HG02571 (cell line): ENCODE results near the gene CD69.

Experiments
- ATAC-seq: cut with Tn5 transposase; IDR thresholded peaks from one replicate; pipeline ENCODE4 v1.9.1; 2021; ENCODE audit warnings: mild to moderate bottlenecking, moderate library complexity; ENCODE audit not compliant: unreplicated experiment

Gene CD69

GRCh38 chr12:9760699-9761418, at the start of gene CD69:
CD69 (minus strand) TSS chr12:9760901; CDS start chr12:9760820, 81 bp downstream.
- ATAC-seq: peak; percentile 37

GRCh38 chr12:9809866-9810265, 49.2 kb upstream of the CD69 start:
- no peak for ATAC-seq

- ATAC-seq: no peak
These were observed 48.6 kb upstream of the CD69 start for GRCh38 chr12:9809338-9809737.

- ATAC-seq: no peak
These were observed 47.8 kb upstream of the CD69 start for GRCh38 chr12:9808504-9808903.

- ATAC-seq: no peak
These were observed 46.0 kb upstream of the CD69 start for GRCh38 chr12:9806714-9807113.

GRCh38 chr12:9805883-9806282, 45.2 kb upstream of the CD69 start:
- no peak for ATAC-seq

- ATAC-seq: no peak
These were observed 39.3 kb upstream of the CD69 start for GRCh38 chr12:9799961-9800360.

- peak; percentile 94 for ATAC-seq
These were observed 37.3 kb upstream of the CD69 start for GRCh38 chr12:9797722-9798619.

GRCh38 chr12:9796971-9797370, 36.3 kb upstream of the CD69 start:
- ATAC-seq: no peak

GRCh38 chr12:9796346-9796745, 35.6 kb upstream of the CD69 start:
- no peak for ATAC-seq

GRCh38 chr12:9795945-9796344, 35.2 kb upstream of the CD69 start:
- ATAC-seq: no peak

- ATAC-seq: peak; percentile 45
These were observed 33.9 kb upstream of the CD69 start for GRCh38 chr12:9794484-9795093.

- ATAC-seq: no peak
These were observed 33.2 kb upstream of the CD69 start for GRCh38 chr12:9793779-9794395.

GRCh38 chr12:9792961-9793617, 32.4 kb upstream of the CD69 start:
- ATAC-seq: no peak

GRCh38 chr12:9792185-9792900, 31.6 kb upstream of the CD69 start:
- ATAC-seq: no peak

GRCh38 chr12:9786726-9787717, 26.3 kb upstream of the CD69 start:
- ATAC-seq: no peak

GRCh38 chr12:9784816-9785215, 24.1 kb upstream of the CD69 start:
- ATAC-seq: no peak

GRCh38 chr12:9784326-9784725, 23.6 kb upstream of the CD69 start:
- ATAC-seq: no peak
